ENCODE data around the gene DDAH1. TPM values are rescaled to one million over a fixed set of nuclear protein-coding genes. Genes with fewer than 3 reads are reported as not detected.

The DDAH1 gene
- total and polyA plus RNA-seq, 9 donors: 3.3 to 32.3 (median 11.7) TPM

GRCh38 chr1:85334962-85335361 lies 130.0 kb downstream of the DDAH1 start:
- Histone ChIP-seq H3K4me3 (no peak overlapping the region), H3K27me3 (no peaks in the 10 kb centered on the region), H3K36me3 (no peaks in the 10 kb centered on the region), H3K27ac (no peak overlapping the region), H3K9me3 (no peaks in the 10 kb centered on the region), H3K4me1 (ENCODE audit: insufficient read depth) (peaks cover 4% of the 10 kb centered on the region)
- DNase-seq: no peak
- TF ChIP-seq CTCF (IDR thresholded peaks at IDR 0.05): no peak
- no peak for TF ChIP-seq EP300 (IDR thresholded peaks at IDR 0.05)
- no peak for TF ChIP-seq POLR2A (IDR thresholded peaks at IDR 0.05)
- WGBS, 3 donors: 70 to 78% (median 76%) methylated on average over 2 of the region's 2 CpGs
- intact Hi-C loops (cut with DNase I): no loop called here

- Histone ChIP-seq H3K27me3 (no peaks in the 10 kb centered on the region), H3K4me3 (no peak overlapping the region), H3K9me3 (no peaks in the 10 kb centered on the region), H3K36me3 (no peaks in the 10 kb centered on the region), H3K27ac (no peak overlapping the region), H3K4me1 (ENCODE audit: insufficient read depth) (peaks cover 5% of the 10 kb centered on the region)
- TF ChIP-seq CTCF (IDR thresholded peaks at IDR 0.05) (no peak), POLR2A (IDR thresholded peaks at IDR 0.05) (no peak), EP300 (IDR thresholded peaks at IDR 0.05) (no peak)
- WGBS, 3 donors: 98 to 100% (median 100%) methylated on average over 1 of the region's 1 CpG
- intact Hi-C loops (cut with DNase I): no loop called here
- DNase-seq: no peak
Observed at GRCh38 chr1:85333186-85333585, 131.8 kb downstream of the DDAH1 start.

GRCh38 chr1:85332575-85332974 lies 132.4 kb downstream of the DDAH1 start:
- intact Hi-C loops (cut with DNase I): no loop called here
- WGBS, 3 donors: 94 to 100% (median 100%) methylated on average over 1 of the region's 1 CpG
- H3K9me3 ChIP-seq: no peaks in the 10 kb centered on the region
- TF ChIP-seq POLR2A (IDR thresholded peaks at IDR 0.05) (no peak), CTCF (IDR thresholded peaks at IDR 0.05) (no peak), EP300 (IDR thresholded peaks at IDR 0.05) (no peak)
- DNase-seq: no peak
- H3K27me3 ChIP-seq: no peaks in the 10 kb centered on the region
- no peak overlapping the region for H3K4me3 ChIP-seq
- H3K27ac ChIP-seq: no peak overlapping the region
- peaks cover 5% of the 10 kb centered on the region for H3K4me1 ChIP-seq (ENCODE audit: insufficient read depth)
- H3K36me3 ChIP-seq: no peaks in the 10 kb centered on the region

GRCh38 chr1:85330711-85331290 lies 134.2 kb downstream of the DDAH1 start:
- intact Hi-C loops (cut with DNase I): no loop called here
- Histone ChIP-seq H3K27ac (no peak overlapping the region), H3K4me1 (ENCODE audit: insufficient read depth) (peaks cover 5% of the 10 kb centered on the region), H3K4me3 (no peak overlapping the region), H3K9me3 (no peaks in the 10 kb centered on the region), H3K27me3 (no peaks in the 10 kb centered on the region), H3K36me3 (no peaks in the 10 kb centered on the region)
- DNase-seq: no peak
- WGBS, 3 donors: 41 to 65% (median 51%) methylated on average over 6 of the region's 6 CpGs
- TF ChIP-seq EP300 (IDR thresholded peaks at IDR 0.05): no peak
- TF ChIP-seq POLR2A (IDR thresholded peaks at IDR 0.05): no peak
- no peak for TF ChIP-seq CTCF (IDR thresholded peaks at IDR 0.05)

All from ovary (tissue), 9 donors.